Spleen (tissue), 11 donors: ENCODE data around the gene GCSAM. TPM values are rescaled to one million over a fixed set of nuclear protein-coding genes. Genes with fewer than 3 reads are reported as not detected.

ENCODE experiments used
- microRNA-seq, 3 donors: library from miRNA; unstranded; fragments of <30 nt; microRNA quantifications; one replicate each; pipeline versions ENCODE4 to v1.1.0, GENCODE V29; 2019 to 2020
- polyA plus RNA-seq, 3 donors: library from polyadenylated mRNA; stranded (reverse); fragments of 200-250 nt; gene quantifications; one replicate each; pipeline ENCODE4 v1.2.1, GENCODE V29; 2013
- small RNA-seq, 4 donors: library from RNA; depleted of rRNA; stranded (forward); fragments of <200 nt; gene quantifications; one replicate each; pipeline ENCODE3, GENCODE V24; 2016
- total RNA-seq, 7 donors: library from RNA; depleted of rRNA in 3 of 7; stranded (reverse); fragments of >200 nt in 3 of 7; fragmentation: NEBNext Ultra II Directional in 4 of 7; extraction: Animal tissue kit (Norgen Biotek cat#: 25700) in 4 of 7; gene quantifications; one replicate each; pipeline versions ENCODE4 v1.1.0 to v1.2.1, GENCODE V29; 2016 to 2021
- donor health status: healthy with polysubstance abuse.
- donor health status: DM: no; HTN: no; CAD: no; lungs with moderate emphysema.
- donor health status: DM: no; HTN: no; CAD: no.
- donor health status: Bipolar disorder and iron deficiency.
- donor health status: healthy.
- donor health status: DM: no; HTN: no; CAD: no.
- donor health status: DM: yes; HTN: yes; CAD: no.

Gene GCSAM
- total and polyA plus RNA-seq, 10 donors, result 2.7 to 20.9 (median 8.9) TPM

Small RNA genes within 50 kb of the gene (microRNA-seq; reads per million reads assigned to microRNA genes)
- 0 reads per million in 3 donors for gene MIR567

Small RNA genes within 50 kb of the gene (small RNA-seq; reads per million reads assigned to genes)
- gene MIR567, result 0 to 0.07 (median 0) reads per million in 4 donors

Other genes starting within 250 kb of the GCSAM start
- 10 to 100 TPM; 24.7 to 34.8 (median 31.3) TPM for gene ABHD10, start 154.2 kb downstream of the GCSAM start, total RNA-seq
- gene ABHD10, start 154.2 kb downstream of the GCSAM start, polyA plus RNA-seq, result 10 to 100 TPM; 24.2 to 26.4 (median 25.6) TPM
- gene TAGLN3, start 134.3 kb downstream of the GCSAM start, total RNA-seq, result not detected
- not detected for gene TAGLN3, start 134.3 kb downstream of the GCSAM start, polyA plus RNA-seq
- not detected for gene TMPRSS7, start 98.5 kb downstream of the GCSAM start, total RNA-seq
- not detected for gene TMPRSS7, start 98.5 kb downstream of the GCSAM start, polyA plus RNA-seq
- gene C3orf52, start 46.9 kb downstream of the GCSAM start, total RNA-seq, result 1 to 10 TPM in 5 of 7 donors, under 1 TPM in 2; 0.74 to 3.9 (median 1.5) TPM
- under 1 TPM; 0.26 to 0.55 (median 0.33) TPM for gene C3orf52, start 46.9 kb downstream of the GCSAM start, polyA plus RNA-seq
- under 1 TPM in 1 of 7 donors, not detected in 6; 0.18 TPM for gene SLC9C1, start 161.0 kb upstream of the GCSAM start, total RNA-seq
- under 1 TPM in 1 of 3 donors, not detected in 2; 0.05 TPM for gene SLC9C1, start 161.0 kb upstream of the GCSAM start, polyA plus RNA-seq
- gene CD200, start 199.9 kb upstream of the GCSAM start, total RNA-seq, result 1 to 10 TPM; 4.8 to 9.3 (median 6.9) TPM
- gene CD200, start 199.9 kb upstream of the GCSAM start, polyA plus RNA-seq, result 10 to 100 TPM in 1 of 3 donors, 1 to 10 TPM in 2; 4.3 to 13.1 (median 4.5) TPM